ENCODE measurements around the gene ARHGAP6. TPM values are rescaled to one million over a fixed set of nuclear protein-coding genes. Genes with fewer than 3 reads are reported as not detected.

Gene ARHGAP6
- total and polyA plus RNA-seq, 2 of the 13 experiments (the other 11 are each of a cell fraction or from before 2014, with no cell fraction given) = 0.11 TPM; not detected in 1

DNA sequence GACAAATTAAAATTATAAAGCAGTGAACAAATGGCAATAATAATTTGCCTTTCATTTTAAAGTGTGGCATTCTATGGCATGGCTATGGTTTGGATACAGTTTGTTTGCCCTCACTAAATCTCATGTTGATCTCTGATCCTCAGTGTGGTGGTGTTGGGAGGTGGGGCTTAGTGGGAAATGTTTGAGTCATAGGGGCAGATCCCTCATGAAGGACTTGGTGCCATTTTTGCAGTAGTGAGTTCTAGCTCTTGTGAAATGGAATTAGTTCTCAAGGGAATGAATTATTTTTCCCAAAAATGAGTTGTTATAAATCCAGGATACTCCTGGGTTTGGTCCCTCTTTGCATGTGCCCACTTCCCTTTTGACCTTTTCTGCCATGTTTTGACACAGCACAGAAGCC is 191.1 kb downstream of the ARHGAP6 start:
- H3K4me3 ChIP-seq (replicated peaks in 1 of 3; ENCODE audit: insufficient read depth in 1 of 3, low read depth in 2 of 3, low read length in 3 of 3) = no peak overlapping the region
- CTCF ChIA-PET (ENCODE audit: low intra/inter-chr PET ratio, low total read pairs) = no interaction called here
- no peak overlapping the region for H3K9ac ChIP-seq (ENCODE audit: insufficient read depth, low read depth, low read length)
- FAIRE-seq = no peak
- no peak overlapping the region for H2AFZ ChIP-seq (ENCODE audit: low read length)
- no peaks in the 10 kb centered on the region for H3K9me3 ChIP-seq (ENCODE audit: low read length)
- ATAC-seq = no peak
- H3K79me2 ChIP-seq (ENCODE audit: insufficient read depth, low read length) = no peaks in the 10 kb centered on the region
- H4K20me1 ChIP-seq (ENCODE audit: insufficient read depth, low read length) = no peaks in the 10 kb centered on the region
- H3K4me2 ChIP-seq (ENCODE audit: low read depth, low read length) = no peak overlapping the region
- no peak overlapping the region for H3K27ac ChIP-seq (ENCODE audit: extremely low read length, insufficient read depth, low read length)
- POLR2A ChIA-PET = no interaction called here
- BruUV-seq (replicated peaks) = no TSS peak
- in situ Hi-C loops (cut with HindIII; ENCODE audit: extremely low pct_ligation_motif_present, low pct_unique_long_range_greater_than_20kb) (no loop called here), intact Hi-C loops (cut with micrococcal nuclease; ENCODE audit: unreplicated experiment) (no loop called here)
- H3K27me3 ChIP-seq (ENCODE audit: control insufficient read depth in 1 of 2, insufficient read depth in 2 of 2, low read length in 2 of 2) = no peaks in the 10 kb centered on the region
- no peaks in the 10 kb centered on the region for H3K36me3 ChIP-seq (replicated peaks in 1 of 2; ENCODE audit: control insufficient read depth in 1 of 2, insufficient read depth in 2 of 2, low read length in 2 of 2)
- no peak for DNase-seq (ENCODE audit: low spot score)
- no peaks in the 10 kb centered on the region for H3K4me1 ChIP-seq (ENCODE audit: insufficient read depth, low read length)
- no peak for TF ChIP-seq ZNF839 (CRISPR knock-in tag; IDR thresholded peaks at IDR 0.05; ENCODE audit: borderline replicate concordance)
- no peak for TF ChIP-seq BHLHE40 (IDR thresholded peaks at IDR 0.05; ENCODE audit: low read length)
- TF ChIP-seq DR1 (CRISPR knock-in tag; IDR thresholded peaks at IDR 0.05) = no peak
- TF ChIP-seq ZNF761 (CRISPR knock-in tag; conservative IDR thresholded peaks at IDR 0.05) = no peak
- TF ChIP-seq RBM39 (IDR thresholded peaks at IDR 0.05; ENCODE audit: low read depth, low read length, poor library complexity, severe bottlenecking) = no peak
- TF ChIP-seq, protein P1, sequence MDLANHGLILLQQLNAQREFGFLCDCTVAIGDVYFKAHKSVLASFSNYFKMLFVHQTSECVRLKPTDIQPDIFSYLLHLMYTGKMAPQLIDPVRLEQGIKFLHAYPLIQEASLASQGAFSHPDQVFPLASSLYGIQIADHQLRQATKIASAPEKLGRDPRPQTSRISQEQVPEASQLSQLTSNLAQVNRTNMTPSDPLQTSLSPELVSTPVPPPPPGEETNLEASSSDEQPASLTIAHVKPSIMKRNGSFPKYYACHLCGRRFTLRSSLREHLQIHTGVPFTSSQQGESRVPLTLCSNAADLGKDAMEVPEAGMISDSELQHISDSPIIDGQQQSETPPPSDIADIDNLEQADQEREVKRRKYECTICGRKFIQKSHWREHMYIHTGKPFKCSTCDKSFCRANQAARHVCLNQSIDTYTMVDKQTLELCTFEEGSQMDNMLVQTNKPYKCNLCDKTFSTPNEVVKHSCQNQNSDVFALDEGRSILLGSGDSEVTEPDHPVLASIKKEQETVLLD (CRISPR knock-in tag; IDR thresholded peaks at IDR 0.05; ENCODE audit: low read depth) = no peak
- no peak for TF ChIP-seq PTBP1 (IDR thresholded peaks at IDR 0.05; ENCODE audit: low read depth, low read length, poor library complexity, severe bottlenecking)
- no peak for TF ChIP-seq POLR2AphosphoS5 (IDR thresholded peaks at IDR 0.05; ENCODE audit: low read depth, low read length)
- no peak for TF ChIP-seq ZBED4 (CRISPR knock-in tag; IDR thresholded peaks at IDR 0.05; ENCODE audit: borderline replicate concordance)

All from HepG2 (cell line).